ENCODE data around the gene TRIM3.

Gene TRIM3

DNA sequence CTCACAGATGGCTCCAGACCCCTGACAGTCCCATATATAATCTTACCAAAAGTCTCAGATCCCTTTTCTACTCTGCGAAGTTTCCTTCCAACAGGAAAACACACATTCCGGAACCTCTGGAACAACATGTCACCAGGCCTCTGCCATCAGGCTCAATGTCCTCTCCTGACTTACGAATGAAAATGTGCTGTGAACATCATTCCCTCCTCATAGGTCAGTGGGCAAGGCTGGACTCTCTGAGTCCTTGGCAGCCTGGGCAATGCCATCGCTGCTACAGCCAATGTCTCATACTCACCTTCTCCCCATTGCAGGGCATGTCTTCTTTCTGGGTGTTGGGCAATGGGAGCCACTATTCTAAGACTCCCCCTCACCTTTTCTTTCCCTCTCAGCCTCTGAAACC lies 31.3 kb downstream of the TRIM3 start:
- H3K4me1 ChIP-seq (ENCODE audit: control extremely low read depth in 1 of 4, control insufficient read depth in 4 of 4, insufficient read depth in 4 of 4, low read length in 3 of 4) = peaks cover 0 to 15% (median 10%) of the 10 kb centered on the region in 4 experiments
- ChIA-PET POLR2A (no interaction called here), CTCF (interaction anchor here (1.3 to 22.9 kb wide), 11 partner anchors 12 to 260 kb away, joined by 3 to 464 read pairs (median 10); partner anchors contain the start of genes APBB1, SMPD1 and TRIM3)
- H3K27ac ChIP-seq (ENCODE audit: insufficient read depth in 1 of 2, low read depth in 1 of 2, low read length in 2 of 2, poor library complexity in 1 of 2, severe bottlenecking in 2 of 2) = no peak overlapping the region
- WGBS (ENCODE audit: insufficient coverage) = 86% methylated on average over 4 of the region's 4 CpGs
- H3K27me3 ChIP-seq (replicated peaks in 2 of 5; ENCODE audit: control insufficient read depth in 4 of 5, insufficient read depth in 5 of 5, low read length in 4 of 5) = no peaks in the 10 kb centered on the region
- H3K36me3 ChIP-seq (ENCODE audit: control insufficient read depth in 4 of 4, insufficient read depth in 4 of 4, low read length in 3 of 4) = no peaks in the 10 kb centered on the region
- H3K9me3 ChIP-seq (ENCODE audit: control extremely low read depth in 1 of 5, control insufficient read depth in 4 of 5, insufficient read depth in 2 of 5, low read depth in 1 of 5, low read length in 4 of 5) = no peaks in the 10 kb centered on the region
- no peak overlapping the region for H3K4me3 ChIP-seq (ENCODE audit: control insufficient read depth in 1 of 7, extremely low read depth in 1 of 7, insufficient read depth in 4 of 7, low read depth in 2 of 7, low read length in 6 of 7)
- DNase-seq = no peak

GRCh38 chr11:6440906-6441358 lies 32.8 kb downstream of the TRIM3 start, which contains the start of gene HPX:
Gene HPX, minus strand, starts transcription at chr11:6440987. Its CDS starts 24 bp downstream, at chr11:6440963.
- H3K9me3 ChIP-seq (ENCODE audit: control extremely low read depth in 1 of 5, control insufficient read depth in 4 of 5, insufficient read depth in 2 of 5, low read depth in 1 of 5, low read length in 4 of 5) = no peaks in the 10 kb centered on the region
- ChIA-PET CTCF (interaction anchor here (1.1 to 22.9 kb wide), 12 partner anchors 10 to 67 kb away, joined by 3 to 464 read pairs (median 6); partner anchors contain the start of genes APBB1, ARFIP2, SMPD1 and TIMM10B), POLR2A (no interaction called here)
- no peak for DNase-seq
- peaks cover 0 to 15% (median 10%) of the 10 kb centered on the region in 4 experiments for H3K4me1 ChIP-seq (ENCODE audit: control extremely low read depth in 1 of 4, control insufficient read depth in 4 of 4, insufficient read depth in 4 of 4, low read length in 3 of 4)
- H3K27ac ChIP-seq (ENCODE audit: insufficient read depth in 1 of 2, low read depth in 1 of 2, low read length in 2 of 2, poor library complexity in 1 of 2, severe bottlenecking in 2 of 2) = no peak within 1 kb of the TSS
- WGBS (ENCODE audit: insufficient coverage) = 82% methylated on average over 2 of the region's 3 CpGs
- peaks cover 0 to 3% (median 0%) of the 10 kb centered on the region in 5 experiments for H3K27me3 ChIP-seq (replicated peaks in 2 of 5; ENCODE audit: control insufficient read depth in 4 of 5, insufficient read depth in 5 of 5, low read length in 4 of 5)
- no peak within 1 kb of the TSS for H3K4me3 ChIP-seq (ENCODE audit: control insufficient read depth in 1 of 7, extremely low read depth in 1 of 7, insufficient read depth in 4 of 7, low read depth in 2 of 7, low read length in 6 of 7)
- H3K36me3 ChIP-seq (ENCODE audit: control insufficient read depth in 4 of 4, insufficient read depth in 4 of 4, low read length in 3 of 4) = no peaks in the 10 kb centered on the region

- ChIA-PET CTCF (interaction anchor here (0.6 to 22.9 kb wide), 10 partner anchors 8 to 85 kb away, joined by 3 to 464 read pairs (median 6); partner anchors contain the start of genes APBB1 and SMPD1), POLR2A (no interaction called here)
- Histone ChIP-seq H3K4me3 (ENCODE audit: control insufficient read depth in 1 of 7, extremely low read depth in 1 of 7, insufficient read depth in 4 of 7, low read depth in 2 of 7, low read length in 6 of 7) (no peak overlapping the region), H3K4me1 (ENCODE audit: control extremely low read depth in 1 of 4, control insufficient read depth in 4 of 4, insufficient read depth in 4 of 4, low read length in 3 of 4) (peaks cover 0 to 15% (median 10%) of the 10 kb centered on the region in 4 experiments), H3K36me3 (ENCODE audit: control insufficient read depth in 4 of 4, insufficient read depth in 4 of 4, low read length in 3 of 4) (no peaks in the 10 kb centered on the region), H3K27ac (ENCODE audit: insufficient read depth in 1 of 2, low read depth in 1 of 2, low read length in 2 of 2, poor library complexity in 1 of 2, severe bottlenecking in 2 of 2) (no peak overlapping the region), H3K9me3 (ENCODE audit: control extremely low read depth in 1 of 5, control insufficient read depth in 4 of 5, insufficient read depth in 2 of 5, low read depth in 1 of 5, low read length in 4 of 5) (no peaks in the 10 kb centered on the region), H3K27me3 (replicated peaks in 2 of 5; ENCODE audit: control insufficient read depth in 4 of 5, insufficient read depth in 5 of 5, low read length in 4 of 5) (peaks cover 0 to 3% (median 0%) of the 10 kb centered on the region in 5 experiments)
- 22% methylated on average over 1 of the region's 1 CpG for WGBS (ENCODE audit: insufficient coverage)
- peak; percentile 60 to 70 (median 70) for DNase-seq
Measured at GRCh38 chr11:6438979-6439571, 34.7 kb downstream of the TRIM3 start.

DNA sequence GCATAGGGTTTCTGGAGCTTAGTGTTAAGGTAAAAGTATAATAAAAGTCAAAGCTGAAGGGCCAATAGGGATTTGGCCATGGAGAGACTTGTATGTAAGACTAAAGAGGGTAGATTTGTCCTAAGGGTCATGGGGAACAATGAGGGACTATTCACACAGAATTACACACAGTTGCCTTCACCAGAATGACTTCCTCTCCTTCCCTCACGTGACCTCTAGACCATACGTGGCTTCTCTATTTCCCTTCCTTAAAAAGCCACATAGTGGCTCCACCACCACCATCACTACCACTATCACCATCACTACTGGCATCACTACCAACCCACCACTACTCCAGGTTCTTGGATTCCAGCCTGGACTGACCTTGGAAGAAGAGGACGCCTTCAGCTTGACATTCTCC lies 35.7 kb downstream of the TRIM3 start:
- Histone ChIP-seq H3K9me3 (ENCODE audit: control extremely low read depth in 1 of 5, control insufficient read depth in 4 of 5, insufficient read depth in 2 of 5, low read depth in 1 of 5, low read length in 4 of 5) (no peaks in the 10 kb centered on the region), H3K4me3 (ENCODE audit: control insufficient read depth in 1 of 7, extremely low read depth in 1 of 7, insufficient read depth in 4 of 7, low read depth in 2 of 7, low read length in 6 of 7) (no peak overlapping the region), H3K27ac (ENCODE audit: insufficient read depth in 1 of 2, low read depth in 1 of 2, low read length in 2 of 2, poor library complexity in 1 of 2, severe bottlenecking in 2 of 2) (no peak overlapping the region), H3K4me1 (ENCODE audit: control extremely low read depth in 1 of 4, control insufficient read depth in 4 of 4, insufficient read depth in 4 of 4, low read length in 3 of 4) (peaks cover 0 to 15% (median 9%) of the 10 kb centered on the region in 4 experiments), H3K36me3 (ENCODE audit: control insufficient read depth in 4 of 4, insufficient read depth in 4 of 4, low read length in 3 of 4) (no peaks in the 10 kb centered on the region), H3K27me3 (replicated peaks in 2 of 5; ENCODE audit: control insufficient read depth in 4 of 5, insufficient read depth in 5 of 5, low read length in 4 of 5) (peaks cover 0 to 4% (median 0%) of the 10 kb centered on the region in 5 experiments)
- POLR2A ChIA-PET = no interaction called here
- peak; percentile 31 to 69 (median 64) for DNase-seq
- 29% methylated on average over 3 of the region's 3 CpGs for WGBS (ENCODE audit: insufficient coverage)
- CTCF ChIA-PET = interaction anchor here (1.4 to 22.9 kb wide), 5 partner anchors 7 to 67 kb away, joined by 4 to 464 read pairs (median 6); partner anchors contain the start of gene SMPD1

DNA sequence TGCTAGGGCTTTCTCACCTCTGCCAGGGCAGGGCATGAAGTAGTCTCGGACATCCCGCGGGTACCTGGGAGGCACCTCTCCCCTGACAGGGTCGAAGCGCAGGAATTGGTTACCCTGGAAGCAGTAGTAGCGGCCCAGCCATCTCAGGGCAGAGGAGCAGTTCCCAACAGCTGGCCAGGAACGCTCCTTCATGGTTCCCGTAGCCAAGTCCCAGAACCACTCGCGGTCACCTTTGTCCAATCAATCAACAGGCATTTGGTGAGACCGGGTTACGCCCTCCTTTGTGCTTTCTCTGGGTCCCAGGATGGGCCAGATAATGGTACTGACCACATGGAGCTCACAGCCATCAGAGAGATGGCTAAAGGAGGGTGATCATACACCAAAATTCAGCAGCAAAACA lies 36.3 kb downstream of the TRIM3 start:
- ChIA-PET POLR2A (no interaction called here), CTCF (interaction anchor here (0.7 to 22.9 kb wide), 5 partner anchors 10 to 53 kb away, joined by 3 to 464 read pairs (median 5); partner anchors contain the start of gene SMPD1)
- no peak for DNase-seq
- no peaks in the 10 kb centered on the region for H3K36me3 ChIP-seq (ENCODE audit: control insufficient read depth in 4 of 4, insufficient read depth in 4 of 4, low read length in 3 of 4)
- H3K27me3 ChIP-seq (replicated peaks in 2 of 5; ENCODE audit: control insufficient read depth in 4 of 5, insufficient read depth in 5 of 5, low read length in 4 of 5) = peaks cover 0 to 4% (median 0%) of the 10 kb centered on the region in 5 experiments
- H3K4me3 ChIP-seq (ENCODE audit: control insufficient read depth in 1 of 7, extremely low read depth in 1 of 7, insufficient read depth in 4 of 7, low read depth in 2 of 7, low read length in 6 of 7) = no peak overlapping the region
- peaks cover 0 to 15% (median 9%) of the 10 kb centered on the region in 4 experiments for H3K4me1 ChIP-seq (ENCODE audit: control extremely low read depth in 1 of 4, control insufficient read depth in 4 of 4, insufficient read depth in 4 of 4, low read length in 3 of 4)
- H3K27ac ChIP-seq (ENCODE audit: insufficient read depth in 1 of 2, low read depth in 1 of 2, low read length in 2 of 2, poor library complexity in 1 of 2, severe bottlenecking in 2 of 2) = no peak overlapping the region
- H3K9me3 ChIP-seq (ENCODE audit: control extremely low read depth in 1 of 5, control insufficient read depth in 4 of 5, insufficient read depth in 2 of 5, low read depth in 1 of 5, low read length in 4 of 5) = no peaks in the 10 kb centered on the region
- 91% methylated on average over 10 of the region's 12 CpGs for WGBS (ENCODE audit: insufficient coverage)

DNA sequence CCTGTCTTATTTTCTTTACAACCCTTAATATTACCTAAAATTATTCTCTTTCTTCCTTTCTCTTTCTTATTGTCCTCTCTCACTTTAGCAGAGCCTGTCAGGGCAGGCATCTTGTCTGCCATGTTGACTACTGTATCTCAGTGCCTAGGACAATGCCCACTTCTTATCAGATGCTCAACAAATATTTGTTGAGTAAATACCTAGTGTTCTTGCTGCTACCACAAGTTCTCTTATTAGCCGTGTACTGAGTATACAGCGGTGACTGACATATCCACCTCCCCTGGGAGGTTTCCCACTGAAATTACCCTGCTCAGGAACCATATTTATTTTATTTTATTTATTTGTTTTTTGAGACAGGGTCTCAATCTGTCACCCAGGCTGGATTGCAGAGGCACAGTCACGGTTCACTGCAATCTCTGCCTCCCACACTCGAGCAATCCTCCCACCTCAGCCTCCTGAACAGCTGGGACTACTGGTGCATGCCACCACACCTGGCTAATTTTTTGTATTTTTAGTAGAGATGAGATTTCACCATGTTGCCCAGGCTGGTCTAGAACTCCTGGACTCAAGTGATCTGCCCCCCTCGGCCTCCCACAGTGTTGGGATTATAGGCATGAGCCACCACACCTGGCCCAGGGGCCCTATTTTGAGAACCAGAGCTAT lies 39.6 kb downstream of the TRIM3 start:
- DNase-seq = no peak
- Histone ChIP-seq H3K9me3 (ENCODE audit: control extremely low read depth in 1 of 5, control insufficient read depth in 4 of 5, insufficient read depth in 2 of 5, low read depth in 1 of 5, low read length in 4 of 5) (no peaks in the 10 kb centered on the region), H3K4me1 (ENCODE audit: control extremely low read depth in 1 of 4, control insufficient read depth in 4 of 4, insufficient read depth in 4 of 4, low read length in 3 of 4) (peaks cover 0 to 15% (median 9%) of the 10 kb centered on the region in 4 experiments), H3K27ac (ENCODE audit: insufficient read depth in 1 of 2, low read depth in 1 of 2, low read length in 2 of 2, poor library complexity in 1 of 2, severe bottlenecking in 2 of 2) (no peak overlapping the region), H3K36me3 (ENCODE audit: control insufficient read depth in 4 of 4, insufficient read depth in 4 of 4, low read length in 3 of 4) (no peaks in the 10 kb centered on the region), H3K4me3 (ENCODE audit: control insufficient read depth in 1 of 7, extremely low read depth in 1 of 7, insufficient read depth in 4 of 7, low read depth in 2 of 7, low read length in 6 of 7) (no peak overlapping the region), H3K27me3 (replicated peaks in 2 of 5; ENCODE audit: control insufficient read depth in 4 of 5, insufficient read depth in 5 of 5, low read length in 4 of 5) (peaks cover 0 to 4% (median 0%) of the 10 kb centered on the region in 5 experiments)
- ChIA-PET POLR2A (interaction anchor here (0.6 kb wide), 1 partner anchor 77 kb away, joined by 3 read pairs; no protein-coding TSS in a partner anchor), CTCF (interaction anchor here (0.7 to 22.9 kb wide), 6 partner anchors 15 to 128 kb away, joined by 3 to 464 read pairs (median 4); partner anchors contain the start of genes APBB1 and SMPD1)
- 92% methylated on average over 2 of the region's 5 CpGs for WGBS (ENCODE audit: insufficient coverage)
